HepG2 (cell line): Measurements from ENCODE around the gene SMO. TPM values are rescaled to one million over a fixed set of nuclear protein-coding genes. Genes with fewer than 3 reads are reported as not detected.

Source experiments
- BORCS8-MEF2B ChIP-seq: sonication (generic); formaldehyde crosslinking; IDR thresholded peaks from 2 replicates; pipeline ENCODE4 v1.8.0; 2022; ENCODE audit warnings: mild to moderate bottlenecking, missing genetic modification reagents
- E2F2 ChIP-seq: sonication (generic); formaldehyde crosslinking; IDR thresholded peaks from 2 replicates; pipeline ENCODE4 v1.4.0; 2020; ENCODE audit warnings: missing genetic modification reagents, borderline replicate concordance
- NBN ChIP-seq: fragments of 450-650 bp; conservative IDR thresholded peaks from 2 replicates; pipeline ENCODE4 v1.6.1; 2017
- NCOA1 ChIP-seq: sonication (generic); formaldehyde crosslinking; IDR thresholded peaks from 2 replicates; pipeline ENCODE4 v1.9.0; 2021; ENCODE audit warnings: missing genetic modification reagents
- PLSCR1 ChIP-seq: sonication (generic); formaldehyde crosslinking; IDR thresholded peaks from 2 replicates; pipeline ENCODE4 v1.5.0; 2020; ENCODE audit warnings: missing genetic modification reagents, mild to moderate bottlenecking, borderline replicate concordance
- POLR2AphosphoS5 ChIP-seq: IDR thresholded peaks from 2 replicates; pipeline ENCODE4 v1.6.1; 2012; ENCODE audit warnings: low read depth, low read length
- PRDM4 ChIP-seq: sonication (generic); formaldehyde crosslinking; IDR thresholded peaks from 2 replicates; pipeline ENCODE4 v1.9.0; 2021; ENCODE audit warnings: missing genetic modification reagents, borderline replicate concordance
- TSC22D2 ChIP-seq: sonication (generic); formaldehyde crosslinking; IDR thresholded peaks from 2 replicates; pipeline ENCODE4 v1.5.1; 2020; ENCODE audit warnings: missing genetic modification reagents, mild to moderate bottlenecking, borderline replicate concordance
- ZNF142 ChIP-seq: sonication (generic); formaldehyde crosslinking; IDR thresholded peaks from 2 replicates; pipeline ENCODE4 v1.4.0; 2020; ENCODE audit warnings: missing genetic modification reagents
- ZNF24 ChIP-seq: fragments of 450-650 bp; IDR thresholded peaks from 2 replicates; pipeline ENCODE4 v1.6.1; 2017; ENCODE audit warnings: antibody characterized with exemption, mild to moderate bottlenecking
- ZNF30 ChIP-seq: sonication (generic); formaldehyde crosslinking; IDR thresholded peaks from 2 replicates; pipeline ENCODE4 v1.5.0; 2020; ENCODE audit warnings: mild to moderate bottlenecking, missing genetic modification reagents
- ZNF33A ChIP-seq: sonication (generic); formaldehyde crosslinking; IDR thresholded peaks from 2 replicates; pipeline ENCODE4 v1.5.1; 2020; ENCODE audit warnings: missing genetic modification reagents, mild to moderate bottlenecking, moderate library complexity, borderline replicate concordance
- ZNF543 ChIP-seq: sonication (generic); formaldehyde crosslinking; IDR thresholded peaks from 2 replicates; pipeline ENCODE4 v1.4.0; 2020; ENCODE audit warnings: mild to moderate bottlenecking, missing genetic modification reagents
- ZNF687 ChIP-seq: sonication (generic); formaldehyde crosslinking; IDR thresholded peaks from 2 replicates; pipeline ENCODE4 v1.5.1; 2020; ENCODE audit warnings: mild to moderate bottlenecking, missing genetic modification reagents, moderate library complexity
- ZNF713 ChIP-seq: sonication (generic); formaldehyde crosslinking; IDR thresholded peaks from 2 replicates; pipeline ENCODE4 v1.4.0; 2020; ENCODE audit warnings: mild to moderate bottlenecking, missing genetic modification reagents
- ZNF776 ChIP-seq: sonication (generic); formaldehyde crosslinking; IDR thresholded peaks from 2 replicates; pipeline ENCODE4 v1.4.0; 2020; ENCODE audit warnings: mild to moderate bottlenecking, missing genetic modification reagents
- polyA plus RNA-seq, 8 experiments: library from polyadenylated mRNA; depleted of rRNA in 3 of 8; stranded (reverse) in 7 of 8; unstranded in 1 of 8; fragments of >200 nt; fragmentation: Illumina TruSeq in 4 of 8; extraction: Trizol in 4 of 8; gene quantifications; 2 replicates each; pipeline versions ENCODE4 v1.2.1 to v1.2.3, GENCODE V29; 2011 to 2016; ENCODE audit warnings: low read depth in 4 of 8, missing spikeins in 1 of 8, mixed read lengths in 1 of 8; ENCODE audit not compliant: insufficient read depth in 1 of 8
- total RNA-seq, 5 experiments: library from RNA; depleted of rRNA; stranded (reverse); fragments of >200 nt; fragmentation: Illumina TruSeq; extraction: Trizol; gene quantifications; 2 replicates each; pipeline ENCODE4 v1.2.3, GENCODE V29; 2016; ENCODE audit warnings: low read depth in 1 of 5

Gene SMO
- total and polyA plus RNA-seq, 2 of the 13 experiments (the other 11 are each of a cell fraction or from before 2014, with no cell fraction given), result 23.8 to 32.3 TPM

GRCh38 chr7:129213828-129214227 lies 25.4 kb downstream of the SMO start (continued):
- TF ChIP-seq ZNF142 (CRISPR knock-in tag) (no peak), POLR2AphosphoS5 (no peak), ZNF687 (CRISPR knock-in tag) (peak; percentile 87), ZNF33A (no peak), ZNF543 (CRISPR knock-in tag) (no peak), BORCS8-MEF2B (CRISPR knock-in tag) (0 out of 2 replicates have a peak, but pooled peaks have one; percentile 48), ZNF30 (CRISPR knock-in tag) (no peak), ZNF713 (CRISPR knock-in tag) (no peak), PLSCR1 (no peak), E2F2 (CRISPR knock-in tag) (no peak), ZNF776 (CRISPR knock-in tag) (no peak), ZNF24 (no peak), TSC22D2 (CRISPR knock-in tag) (no peak), PRDM4 (CRISPR knock-in tag) (no peak), NCOA1 (CRISPR knock-in tag) (no peak), NBN (no peak)
